Osteoblast (primary cell): Measurements from ENCODE around the gene CFAP47. TPM values are rescaled to one million over a fixed set of nuclear protein-coding genes. Genes with fewer than 3 reads are reported as not detected.
"Not testable (repeated sequence)": the region's sequence is repeated elsewhere in the genome, so short reads cannot be mapped to it uniquely, and the experiment has no call there.

ENCODE experiments used
- DNase-seq: peaks from one replicate; pipeline ENCODE4 v3.0.0; 2011; ENCODE audit warnings: low spot score, mixed read lengths; ENCODE audit not compliant: insufficient read length; ENCODE audit errors: missing footprints
- H2AFZ ChIP-seq: 2 replicates; pipeline ENCODE4 v1.6.0; 2011; ENCODE audit warnings: mild to moderate bottlenecking, low read length
- H3K27ac ChIP-seq: 2 replicates; pipeline ENCODE4 v1.5.1; 2011; ENCODE audit warnings: mild to moderate bottlenecking, low read depth, low read length, moderate library complexity
- H3K27me3 ChIP-seq: 2 replicates; pipeline ENCODE4 v1.6.0; 2012; ENCODE audit warnings: mild to moderate bottlenecking, control low read depth, inconsistent platforms, low read length, moderate library complexity; ENCODE audit not compliant: insufficient read depth
- H3K36me3 ChIP-seq: 2 replicates; pipeline ENCODE4 v1.5.1; 2011; ENCODE audit warnings: mild to moderate bottlenecking, low read length, control low read depth, moderate library complexity; ENCODE audit not compliant: insufficient read depth
- H3K4me1 ChIP-seq: 2 replicates; pipeline ENCODE4 v1.5.1; 2011; ENCODE audit warnings: mild to moderate bottlenecking, low read length, control low read depth, moderate library complexity; ENCODE audit not compliant: insufficient read depth
- H3K4me2 ChIP-seq: 2 replicates; pipeline ENCODE4 v1.6.0; 2011; ENCODE audit warnings: mild to moderate bottlenecking, low read length; ENCODE audit not compliant: insufficient read depth
- H3K4me3 ChIP-seq: fragments of 200-600 bp; sonication (generic); 3 replicates; pipeline ENCODE4 v1.5.1; 2012; ENCODE audit warnings: mild to moderate bottlenecking, low read length, inconsistent platforms; ENCODE audit not compliant: insufficient read depth
- H3K79me2 ChIP-seq: 2 replicates; pipeline ENCODE4 v1.6.0; 2012; ENCODE audit warnings: mild to moderate bottlenecking, low read length, control low read depth, inconsistent platforms; ENCODE audit not compliant: insufficient read depth
- H3K9me3 ChIP-seq: 2 replicates; pipeline ENCODE4 v1.5.1; 2011; ENCODE audit warnings: low read depth, low read length, control low read depth
- H4K20me1 ChIP-seq: 2 replicates; pipeline ENCODE4 v1.6.0; 2012; ENCODE audit warnings: mild to moderate bottlenecking, low read length, control low read depth; ENCODE audit not compliant: insufficient read depth
- CTCF ChIP-seq: IDR thresholded peaks from 2 replicates; pipeline ENCODE4 v1.5.1; 2011; ENCODE audit warnings: mild to moderate bottlenecking, low read depth, low read length, moderate library complexity; ENCODE audit errors: extremely low read depth
- total RNA-seq: library from RNA; depleted of rRNA; stranded (reverse); fragments of >200 nt; gene quantifications from 2 replicates; pipeline ENCODE4 v1.2.3, GENCODE V29; 2012

CFAP47 gene
- total RNA-seq, 1 donor = not detected

GRCh38 chrX:36035550-36035949 is 116.0 kb downstream of the CFAP47 start:
- no peak for TF ChIP-seq CTCF
- H3K36me3 ChIP-seq = no peaks in the 10 kb centered on the region
- no peaks in the 10 kb centered on the region for H3K4me1 ChIP-seq
- no peaks in the 10 kb centered on the region for H4K20me1 ChIP-seq
- no peaks in the 10 kb centered on the region for H3K27me3 ChIP-seq
- no peak overlapping the region for H3K4me3 ChIP-seq
- no peak overlapping the region for H3K27ac ChIP-seq
- DNase-seq = no peak
- H3K4me2 ChIP-seq = no peak overlapping the region
- no peaks in the 10 kb centered on the region for H3K79me2 ChIP-seq
- H2AFZ ChIP-seq = no peak overlapping the region
- peaks cover 2% of the 10 kb centered on the region for H3K9me3 ChIP-seq

DNA sequence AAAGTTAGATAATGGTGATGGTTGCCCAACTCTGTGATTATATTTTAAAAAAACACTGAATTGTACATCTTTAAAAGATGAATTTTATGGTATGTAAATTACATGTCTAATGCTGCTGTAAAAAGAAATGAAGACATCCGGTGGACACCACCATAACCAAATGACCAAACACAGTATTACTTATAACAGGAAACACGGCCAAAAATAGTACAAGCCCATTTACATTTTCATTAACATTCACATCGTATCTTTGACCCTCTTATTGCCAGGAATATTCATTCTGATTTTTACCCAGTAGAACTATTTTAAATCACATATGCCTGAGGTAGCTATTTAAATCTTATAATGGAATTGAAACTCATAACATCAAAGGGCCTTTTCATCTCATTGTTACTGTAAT is 143.2 kb downstream of the CFAP47 start:
- H3K4me1 ChIP-seq = no peaks in the 10 kb centered on the region
- H3K27me3 ChIP-seq = no peaks in the 10 kb centered on the region
- no peak overlapping the region for H2AFZ ChIP-seq
- no peaks in the 10 kb centered on the region for H3K36me3 ChIP-seq
- TF ChIP-seq CTCF = no peak
- H3K4me2 ChIP-seq = no peak overlapping the region
- no peaks in the 10 kb centered on the region for H3K79me2 ChIP-seq
- H3K27ac ChIP-seq = no peak overlapping the region
- DNase-seq = no peak
- no peaks in the 10 kb centered on the region for H3K9me3 ChIP-seq
- H3K4me3 ChIP-seq = no peak overlapping the region
- H4K20me1 ChIP-seq = no peaks in the 10 kb centered on the region

DNA sequence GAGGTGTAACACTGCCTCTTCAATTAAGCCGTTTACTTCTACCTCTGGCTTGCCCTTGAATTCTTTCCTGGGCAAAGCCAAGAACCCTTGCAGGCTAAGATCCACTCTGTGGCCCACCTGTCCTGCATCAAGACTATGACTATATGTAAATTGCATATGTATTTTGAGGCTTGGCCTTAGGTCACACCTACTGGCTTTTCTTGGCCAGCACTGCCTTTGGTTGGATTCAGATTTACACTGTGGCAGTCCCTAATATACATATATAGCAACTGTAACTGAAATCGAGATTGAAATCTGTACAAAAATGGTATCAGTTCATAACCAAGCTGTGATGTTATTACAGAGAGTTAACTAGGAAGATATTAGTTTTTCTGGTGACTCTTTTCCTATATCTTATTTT is 151.5 kb downstream of the CFAP47 start:
- Histone ChIP-seq H4K20me1 (no peaks in the 10 kb centered on the region), H3K4me2 (no peak overlapping the region), H2AFZ (no peak overlapping the region), H3K79me2 (no peaks in the 10 kb centered on the region), H3K4me3 (no peak overlapping the region), H3K36me3 (no peaks in the 10 kb centered on the region), H3K27ac (no peak overlapping the region), H3K4me1 (no peaks in the 10 kb centered on the region), H3K9me3 (no peaks in the 10 kb centered on the region), H3K27me3 (no peaks in the 10 kb centered on the region)
- no peak for DNase-seq
- TF ChIP-seq CTCF = no peak

DNA sequence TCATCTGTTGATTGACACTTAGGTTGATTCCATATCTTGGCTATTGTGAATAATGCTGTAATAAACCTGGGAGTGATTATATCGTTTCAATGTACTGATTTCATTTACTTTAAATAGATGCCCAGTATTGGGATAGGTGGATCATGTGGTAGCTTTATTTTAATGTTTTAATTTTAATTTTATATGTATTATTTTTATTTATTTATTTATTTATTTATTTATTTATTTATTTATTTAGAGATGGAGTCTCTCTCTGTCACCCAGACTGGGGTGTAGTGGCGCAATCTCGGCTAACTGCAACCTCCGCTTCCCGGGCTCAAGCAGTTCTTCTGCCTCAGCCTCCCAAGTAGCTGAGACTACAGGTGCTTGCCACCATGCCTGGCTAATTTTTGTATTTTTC is 155.5 kb downstream of the CFAP47 start:
- H3K4me1 ChIP-seq, H3K4me2 ChIP-seq, H3K4me3 ChIP-seq, DNase-seq, H3K27me3 ChIP-seq, H3K27ac ChIP-seq, H2AFZ ChIP-seq, H3K36me3 ChIP-seq, H4K20me1 ChIP-seq, H3K9me3 ChIP-seq, H3K79me2 ChIP-seq: not testable (repeated sequence)

- Histone ChIP-seq H3K9me3 (peaks cover 2% of the 10 kb centered on the region), H3K4me1 (no peaks in the 10 kb centered on the region), H3K79me2 (no peaks in the 10 kb centered on the region), H3K4me2 (no peak overlapping the region), H3K4me3 (no peak overlapping the region), H2AFZ (no peak overlapping the region), H3K36me3 (no peaks in the 10 kb centered on the region), H3K27me3 (no peaks in the 10 kb centered on the region), H3K27ac (no peak overlapping the region), H4K20me1 (no peaks in the 10 kb centered on the region)
- no peak for TF ChIP-seq CTCF
- no peak for DNase-seq
Measured at GRCh38 chrX:36083256-36083655, 163.7 kb downstream of the CFAP47 start.
